GM12874 (cell line): ENCODE results near the gene POPDC2.

Experiments
- TF ChIP-seq, protein P1 (sequence below): IDR thresholded peaks from 2 replicates; pipeline ENCODE4 v1.5.1; 2011; ENCODE audit warnings: low read depth, mild to moderate bottlenecking, control low read depth, low read length, moderate library complexity; ENCODE audit not compliant: insufficient read depth

POPDC2 gene

DNA sequence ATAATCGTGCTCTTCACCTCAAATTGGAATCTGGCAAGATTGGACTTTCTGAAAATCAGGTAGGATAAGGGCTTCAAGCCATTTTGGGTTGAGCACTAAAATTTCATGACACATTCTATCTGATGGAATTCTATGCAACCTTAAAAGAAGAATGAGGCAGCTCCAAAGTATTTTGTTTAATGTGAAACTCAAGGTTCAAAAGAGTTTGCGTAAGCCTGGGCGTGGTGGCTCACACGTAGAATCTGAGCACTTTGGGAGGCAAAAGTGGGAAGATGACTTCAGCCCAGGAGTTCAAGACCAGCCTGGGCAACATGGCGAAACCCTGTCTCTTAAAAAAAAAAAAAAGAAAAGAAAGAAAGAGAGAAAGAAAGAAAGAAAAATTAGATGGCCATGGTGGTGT is 66.3 kb downstream of the POPDC2 start:
- TF ChIP-seq, protein P1, sequence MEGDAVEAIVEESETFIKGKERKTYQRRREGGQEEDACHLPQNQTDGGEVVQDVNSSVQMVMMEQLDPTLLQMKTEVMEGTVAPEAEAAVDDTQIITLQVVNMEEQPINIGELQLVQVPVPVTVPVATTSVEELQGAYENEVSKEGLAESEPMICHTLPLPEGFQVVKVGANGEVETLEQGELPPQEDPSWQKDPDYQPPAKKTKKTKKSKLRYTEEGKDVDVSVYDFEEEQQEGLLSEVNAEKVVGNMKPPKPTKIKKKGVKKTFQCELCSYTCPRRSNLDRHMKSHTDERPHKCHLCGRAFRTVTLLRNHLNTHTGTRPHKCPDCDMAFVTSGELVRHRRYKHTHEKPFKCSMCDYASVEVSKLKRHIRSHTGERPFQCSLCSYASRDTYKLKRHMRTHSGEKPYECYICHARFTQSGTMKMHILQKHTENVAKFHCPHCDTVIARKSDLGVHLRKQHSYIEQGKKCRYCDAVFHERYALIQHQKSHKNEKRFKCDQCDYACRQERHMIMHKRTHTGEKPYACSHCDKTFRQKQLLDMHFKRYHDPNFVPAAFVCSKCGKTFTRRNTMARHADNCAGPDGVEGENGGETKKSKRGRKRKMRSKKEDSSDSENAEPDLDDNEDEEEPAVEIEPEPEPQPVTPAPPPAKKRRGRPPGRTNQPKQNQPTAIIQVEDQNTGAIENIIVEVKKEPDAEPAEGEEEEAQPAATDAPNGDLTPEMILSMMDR = no peak

DNA sequence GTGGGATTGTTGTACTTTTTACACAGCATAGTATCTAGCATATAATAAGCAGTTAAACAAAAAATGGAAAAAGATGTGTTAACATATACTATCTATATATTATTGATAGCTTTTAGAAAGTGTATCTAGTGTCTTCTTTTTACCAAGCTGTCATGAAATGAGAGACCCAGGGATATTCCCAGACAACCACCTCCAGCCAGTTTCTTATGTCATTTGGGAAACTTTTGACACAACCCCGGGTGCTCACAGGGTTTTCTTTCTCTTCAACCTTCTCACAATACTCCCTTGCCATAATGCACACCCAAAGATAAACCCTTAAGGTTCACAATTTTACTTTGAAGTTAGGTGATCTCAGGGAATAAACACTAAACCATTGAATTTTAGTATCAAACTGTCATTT is 67.5 kb downstream of the POPDC2 start:
- TF ChIP-seq, protein P1 = no peak
